Endothelial cell of umbilical vein (primary cell): ENCODE results near the gene UBE4B. TPM values are rescaled to one million over a fixed set of nuclear protein-coding genes. Genes with fewer than 3 reads are reported as not detected.

Experiments used
- BruUV-seq: library from RNA; stranded (reverse); fragments of 400-500 nt; replicated peaks from 2 replicates; lab custom pipeline; 2021; lab: Mats Ljungman, UMichigan
- CTCF ChIA-PET: fragments of 300-600, 350-600 bp; sonication (Branson Sonifier 250); formaldehyde crosslinking; loops from one replicate; lab custom pipeline; 2021; ENCODE audit warnings: antibody characterized with exemption, inconsistent platforms; lab: Charles Lee
- POLR2A ChIA-PET: fragments of 300-600, 350-600 bp; sonication (Branson Sonifier 250); formaldehyde crosslinking; loops from one replicate; lab custom pipeline; 2021; ENCODE audit warnings: antibody characterized with exemption, inconsistent platforms; lab: Charles Lee
- DNase-seq: peaks from one replicate; pipeline ENCODE4 v3.0.0-alpha.2; 2011; ENCODE audit warnings: low read depth, low spot score
- FAIRE-seq: peaks from 2 replicates; lab custom pipeline; 2011; peaks lifted over from hg19 to GRCh38; lab: Jason Lieb, UNC
- H2AFZ ChIP-seq: 2 replicates; pipeline ENCODE4 v1.6.0; 2012; ENCODE audit warnings: low read depth, low read length, control low read depth, inconsistent platforms
- H3K27ac ChIP-seq: 2 replicates; pipeline ENCODE4 v1.5.1; 2011; ENCODE audit warnings: low read depth, mild to moderate bottlenecking, control low read depth, low read length, moderate library complexity; ENCODE audit not compliant: insufficient read depth
- H3K27me3 ChIP-seq, 2 experiments: 2 replicates each; pipeline versions ENCODE4 v1.6.0 to v1.6.1; 2011; ENCODE audit warnings: low read length in 2 of 2, mixed read lengths in 1 of 2; ENCODE audit not compliant: control insufficient read depth in 2 of 2, insufficient read depth in 2 of 2
- H3K36me3 ChIP-seq, 2 experiments: 2 replicates in 1 of 2; 3 replicates in 1 of 2; pipeline ENCODE4 v1.5.1; 2011; ENCODE audit warnings: low read length in 2 of 2, mild to moderate bottlenecking in 1 of 2, moderate library complexity in 1 of 2; ENCODE audit not compliant: control insufficient read depth in 2 of 2, insufficient read depth in 2 of 2; ENCODE audit errors: extremely low read depth in 1 of 2
- H3K4me1 ChIP-seq: 3 replicates; pipeline ENCODE4 v1.5.1; 2011; ENCODE audit warnings: mild to moderate bottlenecking, low read length; ENCODE audit not compliant: control insufficient read depth, insufficient read depth; ENCODE audit errors: extremely low read depth
- H3K4me2 ChIP-seq: 2 replicates; pipeline ENCODE4 v1.6.1; 2011; ENCODE audit warnings: low read length, control low read depth, mixed read lengths; ENCODE audit not compliant: insufficient read depth
- H3K4me3 ChIP-seq, 3 experiments: fragments of 200-600 bp in 1 of 3; sonication (generic), shearing (Covaris generic) in 1 of 3; replicated peaks in 1 of 3; 2 replicates each; pipeline ENCODE4 v1.5.1; 2011 to 2016; ENCODE audit warnings: control low read depth in 3 of 3, low read length in 3 of 3, mild to moderate bottlenecking in 2 of 3, inconsistent platforms in 1 of 3, low read depth in 1 of 3, moderate library complexity in 1 of 3; ENCODE audit not compliant: insufficient read depth in 1 of 3
- H3K79me2 ChIP-seq: 2 replicates; pipeline ENCODE4 v1.6.0; 2012; ENCODE audit warnings: low read length, inconsistent platforms; ENCODE audit not compliant: control insufficient read depth, insufficient read depth
- H3K9ac ChIP-seq: replicated peaks from 2 replicates; pipeline ENCODE3; 2011; ENCODE audit warnings: low read length, control low read depth; ENCODE audit not compliant: insufficient read depth; ENCODE audit errors: extremely low read depth
- H3K9me1 ChIP-seq: replicated peaks from 3 replicates; pipeline ENCODE4 v1.6.0; 2011; ENCODE audit warnings: mild to moderate bottlenecking, low read length; ENCODE audit not compliant: control insufficient read depth, insufficient read depth; ENCODE audit errors: extremely low read depth
- H3K9me3 ChIP-seq: replicated peaks from 2 replicates; pipeline ENCODE4 v1.5.1; 2012; ENCODE audit warnings: low read length, inconsistent platforms; ENCODE audit not compliant: control insufficient read depth, insufficient read depth
- H4K20me1 ChIP-seq: replicated peaks from 2 replicates; pipeline ENCODE3; 2011; ENCODE audit warnings: mild to moderate bottlenecking, low read length; ENCODE audit not compliant: control insufficient read depth, insufficient read depth; ENCODE audit errors: extremely low read depth
- EZH2 ChIP-seq: IDR thresholded peaks from 2 replicates; pipeline ENCODE4 v1.6.1; 2012; ENCODE audit warnings: borderline replicate concordance, low read depth, mild to moderate bottlenecking, moderate library complexity, low read length, inconsistent platforms; ENCODE audit not compliant: severe bottlenecking
- FOS ChIP-seq: IDR thresholded peaks from 2 replicates; pipeline ENCODE4 v1.6.1; 2011; ENCODE audit warnings: mild to moderate bottlenecking, low read length, moderate library complexity, borderline replicate concordance; ENCODE audit not compliant: insufficient read depth
- GATA2 ChIP-seq: IDR thresholded peaks from 2 replicates; pipeline ENCODE4 v1.7.0; 2011; ENCODE audit warnings: low read depth, mild to moderate bottlenecking, moderate library complexity, mixed read lengths, low read length; ENCODE audit not compliant: insufficient read length, insufficient read depth
- JUN ChIP-seq: IDR thresholded peaks from 2 replicates; pipeline ENCODE4 v1.6.1; 2011; ENCODE audit warnings: borderline replicate concordance, low read depth; ENCODE audit not compliant: insufficient read length, insufficient read depth
- MYC ChIP-seq: IDR thresholded peaks from one replicate; pipeline ENCODE4 v1.6.1; 2011; ENCODE audit warnings: mild to moderate bottlenecking, low read depth, low read length
- POLR2A ChIP-seq: IDR thresholded peaks from 2 replicates; pipeline ENCODE4 v1.6.1; 2012; ENCODE audit warnings: low read depth, mild to moderate bottlenecking, control low read depth, low read length
- POLR2AphosphoS5 ChIP-seq: IDR thresholded peaks from 2 replicates; pipeline ENCODE4 v1.6.1; 2012; ENCODE audit warnings: low read depth, mild to moderate bottlenecking, control low read depth, low read length, moderate library complexity; ENCODE audit not compliant: insufficient read depth
- dilution Hi-C: fragments of 300-500 bp; cut with MboI; formaldehyde crosslinking; loops from one replicate; pipeline ENCODE4 v1.15.0; 2019; ENCODE audit warnings: low sequenced_read_pairs; ENCODE audit not compliant: extremely low pct_ligation_motif_present
- intact Hi-C: fragments of 100-400 bp; cut with micrococcal nuclease; formaldehyde crosslinking; loops from one replicate; pipeline ENCODE4 v1.10.0; 2022
- polyA plus RNA-seq, 4 experiments: library from polyadenylated mRNA; depleted of rRNA in 3 of 4; stranded (reverse) in 3 of 4; unstranded in 1 of 4; fragments of >200 nt; gene quantifications; 2 replicates each; pipeline versions ENCODE4 v1.2.1 to v1.2.3, GENCODE V29; 2011 to 2012; ENCODE audit warnings: missing spikeins in 1 of 4
- total RNA-seq: library from RNA; stranded (reverse); gene quantifications from 2 replicates; pipeline ENCODE4 v1.2.3, GENCODE V29; 2021
- TF ChIP-seq, protein P1 (sequence below), 2 donors: IDR thresholded peaks; 1 replicate in 1 of 2; 2 replicates in 1 of 2; pipeline ENCODE4 v1.5.1; 2011; ENCODE audit warnings: low read length in 2 of 2, mild to moderate bottlenecking in 2 of 2, moderate library complexity in 2 of 2, control low read depth in 1 of 2, inconsistent platforms in 1 of 2, low read depth in 1 of 2; ENCODE audit not compliant: insufficient read depth in 1 of 2; ENCODE audit errors: extremely low read depth in 1 of 2
- TF ChIP-seq, protein P2 (sequence below): IDR thresholded peaks from 2 replicates; pipeline ENCODE4 v1.6.1; 2011; ENCODE audit not compliant: insufficient read depth, insufficient read length

UBE4B gene
- total and polyA plus RNA-seq, 2 donors (not counting 3 experiments of a cell fraction or from before 2014, with no cell fraction given), result 17.8 to 54.5 TPM

DNA sequence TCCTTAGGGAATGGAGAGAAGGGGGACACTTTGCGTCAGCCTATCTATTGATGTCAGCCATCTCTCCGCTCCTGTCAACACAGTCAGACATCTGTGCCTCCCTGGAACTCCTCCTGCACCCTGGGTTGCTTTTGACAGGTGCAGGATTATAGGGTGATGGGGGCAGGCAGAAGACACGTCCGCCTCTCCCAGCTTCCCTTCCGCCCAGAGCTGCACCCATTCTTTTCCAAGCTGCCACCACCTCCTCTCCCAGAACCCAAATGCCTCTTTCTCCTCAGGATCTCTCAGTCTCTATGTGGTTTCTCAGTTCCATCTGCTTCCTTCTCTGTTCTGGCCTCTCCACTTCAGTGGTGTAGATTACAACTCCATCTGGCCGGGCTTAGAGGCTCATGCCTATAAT lies 160.5 kb downstream of the UBE4B start:
- H3K36me3 ChIP-seq, result no peaks in the 10 kb centered on the region
- no peaks in the 10 kb centered on the region for H3K9me3 ChIP-seq
- H4K20me1 ChIP-seq, result no peaks in the 10 kb centered on the region
- BruUV-seq, result no TSS peak
- H3K4me2 ChIP-seq, result no peak overlapping the region
- no peak overlapping the region for H3K9ac ChIP-seq
- TF ChIP-seq, protein P1, sequence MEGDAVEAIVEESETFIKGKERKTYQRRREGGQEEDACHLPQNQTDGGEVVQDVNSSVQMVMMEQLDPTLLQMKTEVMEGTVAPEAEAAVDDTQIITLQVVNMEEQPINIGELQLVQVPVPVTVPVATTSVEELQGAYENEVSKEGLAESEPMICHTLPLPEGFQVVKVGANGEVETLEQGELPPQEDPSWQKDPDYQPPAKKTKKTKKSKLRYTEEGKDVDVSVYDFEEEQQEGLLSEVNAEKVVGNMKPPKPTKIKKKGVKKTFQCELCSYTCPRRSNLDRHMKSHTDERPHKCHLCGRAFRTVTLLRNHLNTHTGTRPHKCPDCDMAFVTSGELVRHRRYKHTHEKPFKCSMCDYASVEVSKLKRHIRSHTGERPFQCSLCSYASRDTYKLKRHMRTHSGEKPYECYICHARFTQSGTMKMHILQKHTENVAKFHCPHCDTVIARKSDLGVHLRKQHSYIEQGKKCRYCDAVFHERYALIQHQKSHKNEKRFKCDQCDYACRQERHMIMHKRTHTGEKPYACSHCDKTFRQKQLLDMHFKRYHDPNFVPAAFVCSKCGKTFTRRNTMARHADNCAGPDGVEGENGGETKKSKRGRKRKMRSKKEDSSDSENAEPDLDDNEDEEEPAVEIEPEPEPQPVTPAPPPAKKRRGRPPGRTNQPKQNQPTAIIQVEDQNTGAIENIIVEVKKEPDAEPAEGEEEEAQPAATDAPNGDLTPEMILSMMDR (IDR thresholded peaks at IDR 0.05; ENCODE audit: extremely low read depth in 1 of 2, insufficient read depth in 1 of 2, low read depth in 1 of 2, low read length in 2 of 2), result no peak
- TF ChIP-seq MYC, result no peak
- no peak for TF ChIP-seq POLR2AphosphoS5
- TF ChIP-seq GATA2, result no peak
- no peak for TF ChIP-seq POLR2A
- TF ChIP-seq FOS, result no peak
- no peak for TF ChIP-seq EZH2
- TF ChIP-seq, protein P2, sequence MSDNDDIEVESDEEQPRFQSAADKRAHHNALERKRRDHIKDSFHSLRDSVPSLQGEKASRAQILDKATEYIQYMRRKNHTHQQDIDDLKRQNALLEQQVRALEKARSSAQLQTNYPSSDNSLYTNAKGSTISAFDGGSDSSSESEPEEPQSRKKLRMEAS, result no peak
- TF ChIP-seq JUN, result no peak
- H3K27me3 ChIP-seq, result peaks cover 2 to 4% of the 10 kb centered on the region in 2 experiments
- no peaks in the 10 kb centered on the region for H3K79me2 ChIP-seq
- CTCF ChIA-PET, result interaction anchor here (0.5 to 2.1 kb wide), 3 partner anchors 11 to 146 kb away, joined by 3 to 8 read pairs (median 3); partner anchors contain the start of gene KIF1B
- no peak overlapping the region for H3K4me3 ChIP-seq
- dilution Hi-C loops, result no loop called here
- FAIRE-seq, result no peak
- POLR2A ChIA-PET, result interaction anchor here (0.6 to 1.0 kb wide), 2 partner anchors 17 to 115 kb away, joined by 3 to 4 read pairs; partner anchors contain the start of gene KIF1B
- no peak for DNase-seq
- no peaks in the 10 kb centered on the region for H3K4me1 ChIP-seq
- H2AFZ ChIP-seq, result no peak overlapping the region
- no peaks in the 10 kb centered on the region for H3K9me1 ChIP-seq
- H3K27ac ChIP-seq, result no peak overlapping the region
- intact Hi-C loops, result no loop called here
